GM18873 (cell line): ENCODE data around the gene NSMCE4A.
"Not testable (repeated sequence)": the region's sequence is repeated elsewhere in the genome, so short reads cannot be mapped to it uniquely, and the experiment has no call there.

Experiments used
- ATAC-seq: cut with Tn5 transposase; IDR thresholded peaks from one replicate; pipeline ENCODE4 v1.9.1; 2021; ENCODE audit warnings: mild to moderate bottlenecking, moderate library complexity, moderate number of reproducible peaks; ENCODE audit not compliant: unreplicated experiment, low FRiP score

The NSMCE4A gene

GRCh38 chr10:121974535-121975294, at the start of gene NSMCE4A:
Gene NSMCE4A (minus strand): TSS chr10:121975217. CDS start chr10:121975165, 52 bp downstream.
- ATAC-seq, result peak; percentile 78

GRCh38 chr10:122023257-122023656, 48.2 kb upstream of the NSMCE4A start:
- ATAC-seq, result not testable (repeated sequence)

- ATAC-seq, result no peak
These were observed 47.3 kb upstream of the NSMCE4A start for GRCh38 chr10:122022276-122022675.

- no peak for ATAC-seq
These were observed 46.8 kb upstream of the NSMCE4A start for GRCh38 chr10:122021828-122022227.

GRCh38 chr10:122021379-122021778, 46.4 kb upstream of the NSMCE4A start:
- ATAC-seq, result no peak

GRCh38 chr10:122020226-122020625, 45.2 kb upstream of the NSMCE4A start:
- ATAC-seq, result no peak

GRCh38 chr10:122019414-122019975, 44.5 kb upstream of the NSMCE4A start:
- ATAC-seq, result no peak

GRCh38 chr10:122018951-122019413, 44.0 kb upstream of the NSMCE4A start:
- ATAC-seq, result no peak

- no peak for ATAC-seq
These were observed 43.5 kb upstream of the NSMCE4A start for GRCh38 chr10:122018491-122018890.

- ATAC-seq, result not testable (repeated sequence)
These were observed 42.9 kb upstream of the NSMCE4A start for GRCh38 chr10:122017926-122018325.

GRCh38 chr10:122014652-122015248, 39.7 kb upstream of the NSMCE4A start:
- no peak for ATAC-seq

- no peak for ATAC-seq
These were observed 38.3 kb upstream of the NSMCE4A start for GRCh38 chr10:122013311-122013780.

GRCh38 chr10:122012731-122013130, 37.7 kb upstream of the NSMCE4A start:
- no peak for ATAC-seq

GRCh38 chr10:122010405-122011050, 35.5 kb upstream of the NSMCE4A start:
- no peak for ATAC-seq

- no peak for ATAC-seq
These were observed 32.4 kb upstream of the NSMCE4A start for GRCh38 chr10:122007415-122007814.

GRCh38 chr10:122001698-122002097, 26.7 kb upstream of the NSMCE4A start:
- no peak for ATAC-seq

GRCh38 chr10:121999301-121999700, 24.3 kb upstream of the NSMCE4A start:
- no peak for ATAC-seq

GRCh38 chr10:121998462-121998861, 23.4 kb upstream of the NSMCE4A start:
- ATAC-seq, result no peak

GRCh38 chr10:121994429-121994941, 19.5 kb upstream of the NSMCE4A start:
- ATAC-seq, result no peak

GRCh38 chr10:121991727-121992126, 16.7 kb upstream of the NSMCE4A start:
- ATAC-seq, result not testable (repeated sequence)
